NCI-H1048 (cell line): ENCODE measurements around the gene STARD7.
"Not testable (repeated sequence)": the region's sequence is repeated elsewhere in the genome, so short reads cannot be mapped to it uniquely, and the experiment has no call there.

Experiments used
- DNase-seq: peaks from one replicate; lab custom pipeline; 2025; lab: John Stamatoyannopoulos, UW

The STARD7 gene

DNA sequence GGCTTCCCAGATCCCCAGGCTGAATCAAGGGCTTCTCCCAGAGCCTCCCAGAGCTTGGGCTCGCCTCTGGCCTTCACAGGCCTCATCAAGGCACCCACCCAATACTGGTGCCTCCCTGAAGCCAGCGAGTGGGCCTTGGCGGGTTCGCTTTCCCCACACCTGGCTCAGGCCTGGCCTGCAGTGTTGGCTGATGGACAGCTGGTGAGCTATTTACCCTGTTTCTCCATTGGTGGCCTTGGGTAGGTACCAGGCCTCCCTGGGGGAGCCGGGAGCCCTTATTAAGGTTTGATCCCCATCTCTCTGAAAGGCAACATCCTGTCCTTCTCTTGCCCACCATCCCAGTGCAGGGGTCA, 45.2 kb downstream of the STARD7 start:
- no peak for DNase-seq

DNA sequence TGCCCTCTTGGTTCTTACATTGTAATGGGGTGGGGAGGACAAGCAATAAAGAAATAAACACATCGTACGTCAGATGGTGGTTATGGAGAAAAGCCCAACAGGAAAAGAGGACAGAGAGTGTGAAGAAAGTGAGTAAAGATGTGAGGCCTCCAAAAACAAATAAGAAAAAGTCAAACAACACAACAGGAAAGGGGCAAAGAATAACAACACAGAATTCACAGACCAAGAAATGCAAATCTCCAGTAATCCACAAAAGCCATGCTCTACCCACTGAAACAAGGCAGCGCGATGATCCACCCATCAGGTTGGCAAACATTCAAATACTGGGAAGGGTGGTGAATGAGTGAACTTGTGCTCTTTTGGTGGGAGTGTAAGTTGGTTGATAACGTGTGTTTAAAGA, 46.7 kb downstream of the STARD7 start:
- DNase-seq: no peak

DNA sequence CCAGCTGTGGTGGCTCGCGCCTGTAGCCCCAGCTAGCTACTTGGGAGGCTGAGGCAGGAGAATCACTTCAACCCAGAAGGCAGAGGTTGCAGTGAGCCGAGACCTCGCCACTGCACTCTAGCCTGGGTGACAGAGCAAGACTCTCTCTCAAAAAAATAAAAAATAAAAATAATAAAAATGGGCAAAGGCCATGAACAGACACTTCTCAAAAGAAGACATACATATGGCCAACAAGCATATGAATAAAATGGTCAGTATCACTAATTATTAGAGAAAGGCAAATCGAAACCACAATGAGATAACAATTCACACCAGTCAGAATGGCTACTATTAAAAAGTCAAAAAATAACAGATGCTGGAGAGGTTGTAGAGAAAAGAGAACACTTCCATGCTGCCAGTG, 48.3 kb downstream of the STARD7 start:
- DNase-seq: not testable (repeated sequence)

DNA sequence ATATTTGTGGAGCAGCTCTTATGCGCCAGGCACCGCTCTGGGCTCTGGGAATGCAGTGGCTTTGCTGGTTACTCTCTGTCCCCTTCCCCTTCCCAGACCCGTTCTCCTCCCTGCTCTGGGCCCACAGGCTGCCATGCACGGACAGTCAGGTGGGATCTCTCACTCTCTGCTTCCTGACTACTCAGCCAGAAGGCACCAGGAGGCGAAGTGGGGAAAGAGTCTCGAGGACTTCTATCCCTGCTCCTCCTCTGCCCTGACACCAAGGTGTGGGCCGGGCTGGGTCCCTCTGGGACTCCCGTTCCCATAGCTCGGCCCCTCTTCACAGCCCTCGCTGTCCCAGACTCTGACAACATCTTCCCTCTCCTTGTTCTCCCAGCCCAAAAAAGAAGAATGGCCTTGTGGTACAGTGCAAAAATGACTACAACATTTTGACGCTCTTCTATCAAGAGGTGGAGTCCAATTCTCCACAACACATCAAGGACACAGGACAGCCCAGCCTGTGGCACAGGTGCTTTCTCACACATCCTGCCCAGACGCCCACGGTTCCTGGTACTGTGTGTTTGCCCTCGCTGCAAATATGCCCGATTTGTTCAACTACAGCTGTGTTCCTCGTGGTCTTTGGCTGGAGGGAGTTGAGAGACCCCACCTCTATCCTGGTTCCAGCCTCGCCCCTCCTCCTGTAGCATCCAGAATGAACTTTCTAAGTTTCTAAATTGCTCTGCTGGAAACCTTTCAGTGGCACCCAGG, 49.4 kb downstream of the STARD7 start:
- DNase-seq: no peak

DNA sequence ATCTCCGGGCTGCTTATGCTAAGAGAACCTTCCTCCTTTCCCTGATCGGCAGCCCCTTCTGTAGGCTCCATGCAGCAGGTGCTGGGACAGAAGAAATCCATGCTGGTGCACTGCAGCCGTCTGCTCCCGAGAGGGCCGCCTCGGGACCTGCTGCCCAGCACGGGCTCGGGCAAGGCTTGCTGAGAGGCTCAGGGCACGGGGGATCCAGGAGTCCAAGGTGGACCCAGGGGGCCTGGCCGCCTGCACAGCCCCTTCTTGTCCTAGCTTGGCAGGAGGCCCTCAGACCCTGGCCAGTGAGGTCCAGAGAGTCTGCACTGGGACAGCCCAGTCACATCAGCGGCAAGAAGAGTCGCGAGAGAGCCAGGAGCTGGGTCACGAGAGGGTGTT, 50.1 kb downstream of the STARD7 start:
- no peak for DNase-seq

DNA sequence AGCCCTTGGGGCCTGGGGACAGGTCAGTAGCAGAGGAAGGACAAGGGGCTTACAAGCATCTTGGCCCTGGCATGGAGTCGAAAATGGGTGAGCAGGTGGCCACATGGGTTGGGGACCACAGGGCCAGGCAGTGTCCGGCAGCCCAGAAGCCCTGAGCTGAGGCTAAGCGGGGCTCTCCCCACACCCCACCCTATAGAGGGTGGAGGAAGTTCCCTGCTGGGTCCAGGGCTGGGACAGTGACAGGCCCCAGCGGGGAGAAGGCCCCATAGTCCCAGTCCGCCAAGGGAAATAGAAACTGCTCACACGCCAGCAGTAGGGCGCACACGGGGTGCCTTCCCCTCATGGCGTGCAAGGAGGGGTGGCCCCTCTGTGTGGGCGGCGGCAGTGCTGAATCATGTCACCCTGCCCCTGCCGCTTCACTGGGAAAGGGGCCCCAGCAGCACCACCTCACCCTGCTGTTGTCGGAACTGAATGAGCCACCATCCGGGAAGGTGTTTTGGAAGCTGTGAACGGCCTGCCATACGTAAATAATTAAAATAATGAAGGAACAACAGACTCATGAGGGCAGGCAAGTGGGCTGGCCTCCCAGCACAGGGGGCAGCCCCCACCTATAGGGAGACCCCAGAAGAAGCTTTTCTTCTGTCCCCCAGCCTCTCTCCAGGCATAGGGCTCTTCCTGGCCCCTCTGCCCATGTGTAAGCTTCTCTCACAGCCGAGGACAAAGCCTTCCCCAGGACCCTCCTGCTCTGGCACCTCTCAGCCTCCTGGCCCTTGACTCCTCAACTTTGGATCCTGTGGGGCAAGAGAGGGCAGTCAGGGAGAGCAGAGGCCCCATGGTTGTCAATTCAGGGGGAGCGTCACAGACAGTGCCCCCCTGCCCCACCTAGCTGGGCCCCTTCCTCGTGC, 50.7 kb downstream of the STARD7 start:
- no peak for DNase-seq

DNA sequence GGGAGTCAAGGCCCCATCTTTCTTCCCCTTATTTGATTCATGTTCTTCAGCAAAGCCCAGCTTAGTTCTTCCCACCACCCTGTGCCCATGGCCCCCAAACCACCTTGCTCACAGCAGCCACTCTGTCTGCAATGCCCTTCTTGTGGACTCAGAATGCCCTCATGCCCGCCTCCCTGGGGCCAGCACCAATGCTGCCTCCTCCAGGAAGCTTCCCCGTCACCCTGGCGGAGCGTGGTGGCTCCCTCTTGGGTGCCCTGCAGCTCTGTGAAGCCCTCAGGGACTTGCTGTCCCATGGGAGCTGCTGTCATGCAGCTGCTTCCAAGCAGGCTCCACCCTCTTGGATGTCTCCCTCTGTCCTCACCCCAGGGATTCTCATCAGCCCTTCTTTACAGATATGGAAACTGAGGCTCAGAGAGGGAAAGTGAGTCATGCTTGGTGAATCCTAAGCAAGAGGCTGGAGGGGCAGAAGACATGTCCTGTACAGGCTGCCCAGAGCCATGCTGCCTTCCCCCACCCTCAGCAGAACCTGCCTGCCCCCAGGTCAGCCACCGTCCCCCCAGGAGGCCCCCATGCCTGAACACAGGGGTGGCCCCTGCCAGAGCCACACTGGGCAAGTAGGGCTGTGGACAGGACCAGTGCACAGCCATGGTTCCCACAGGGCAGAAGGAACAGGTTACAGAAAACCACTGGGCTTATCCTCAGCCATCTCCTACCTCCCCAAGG, 51.5 kb downstream of the STARD7 start:
- no peak for DNase-seq

DNA sequence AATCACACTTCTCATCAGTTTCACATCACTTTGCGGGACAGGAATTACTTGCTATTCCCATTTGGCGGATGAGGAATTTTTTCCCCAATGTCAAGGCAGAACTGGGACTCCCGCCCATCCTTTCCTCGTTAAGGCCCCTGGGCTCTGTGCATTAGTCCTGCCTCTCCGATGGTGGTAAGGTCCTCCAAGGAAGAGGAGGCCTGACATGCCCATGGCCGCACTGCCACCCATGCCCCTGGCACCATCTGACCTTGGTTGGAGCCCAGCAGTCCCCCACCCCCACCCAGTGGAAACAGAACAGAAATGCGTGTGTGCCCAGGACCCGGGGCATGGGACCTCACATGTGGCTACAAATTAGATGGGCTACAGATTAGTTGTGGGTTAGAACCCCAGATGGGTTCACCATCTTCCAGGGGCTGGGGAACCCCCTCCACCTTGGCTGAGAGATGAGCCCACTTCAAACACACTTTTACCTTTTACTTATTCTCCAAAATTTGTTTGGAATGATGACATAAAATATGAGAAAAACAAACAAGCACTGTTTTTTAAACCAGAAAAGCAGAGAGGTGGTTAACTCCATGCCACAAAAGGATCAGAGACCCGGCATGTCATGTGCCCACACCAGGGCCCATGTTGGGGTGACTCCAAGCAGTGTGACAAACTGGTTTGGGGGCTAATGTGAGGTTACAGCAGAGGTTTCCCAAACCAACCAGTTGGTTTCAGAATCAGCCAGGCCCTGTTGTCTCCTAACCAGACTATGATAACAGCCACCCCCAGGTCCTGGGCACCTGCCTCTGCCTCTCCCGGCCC, 52.4 kb downstream of the STARD7 start:
- DNase-seq: no peak

DNA sequence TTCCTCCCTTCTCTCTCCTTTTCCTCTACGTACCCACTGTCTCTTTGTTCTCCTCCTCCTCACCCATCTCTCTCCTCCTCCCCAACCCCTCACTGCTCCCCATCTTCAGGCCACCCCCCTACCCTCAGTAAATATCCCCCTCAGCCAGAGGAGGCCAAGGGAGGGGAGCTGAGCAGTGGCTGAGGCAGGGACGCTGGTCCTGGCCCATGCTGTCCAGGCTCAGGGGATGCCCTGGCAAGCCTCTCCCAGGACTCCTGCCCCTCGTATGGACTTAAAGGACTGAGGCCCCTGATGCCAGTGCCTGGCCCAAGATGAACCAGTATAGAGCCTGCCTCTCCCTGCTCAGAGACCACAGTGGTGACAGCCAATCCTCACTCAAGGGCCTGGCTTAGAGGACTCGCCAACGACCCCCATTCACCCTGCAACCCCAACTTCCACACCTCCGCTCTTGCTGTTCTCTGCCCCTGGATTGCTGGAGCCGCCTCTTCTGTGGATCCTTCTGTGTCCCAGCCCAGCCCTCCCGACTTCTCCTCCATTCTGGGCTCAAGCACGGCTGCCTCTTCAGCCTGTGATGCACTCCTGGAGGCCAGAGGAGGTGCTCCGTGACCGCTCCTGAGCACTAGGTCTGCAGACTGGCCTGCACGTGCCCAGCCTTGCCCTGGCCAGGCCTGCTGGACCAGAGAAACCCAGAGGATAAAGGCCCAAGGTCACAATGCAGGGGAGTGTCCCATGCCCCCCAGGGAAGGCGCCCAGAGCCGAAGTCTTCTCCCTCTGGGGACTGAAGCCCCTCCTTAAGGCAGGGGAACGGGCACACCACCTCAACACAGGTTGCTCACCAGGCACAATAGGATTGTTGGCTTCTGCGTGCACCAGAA, 53.9 kb downstream of the STARD7 start:
- DNase-seq: no peak

DNA sequence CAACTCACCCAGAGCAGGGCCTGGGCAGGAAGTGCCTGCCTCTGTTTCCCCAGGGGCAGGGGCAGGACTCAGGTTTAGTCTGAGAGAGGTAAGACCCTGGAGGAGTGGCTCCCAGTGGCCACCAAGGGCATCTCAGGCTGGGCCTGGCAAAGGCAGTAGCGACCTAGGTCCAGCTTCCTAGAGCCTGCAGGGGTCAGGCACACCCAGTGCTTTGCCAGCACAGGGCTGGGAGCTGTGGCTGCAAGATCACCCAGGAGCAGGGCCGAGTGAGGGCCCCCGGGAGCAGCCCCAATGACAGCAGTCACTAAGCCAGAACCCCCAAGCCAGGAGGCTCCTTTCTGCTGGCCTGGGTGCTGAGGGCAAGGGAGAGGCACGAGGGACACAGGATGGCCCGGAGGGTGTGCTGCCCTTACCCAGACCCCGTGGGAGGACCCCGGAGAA, 54.6 kb downstream of the STARD7 start:
- DNase-seq: no peak

DNA sequence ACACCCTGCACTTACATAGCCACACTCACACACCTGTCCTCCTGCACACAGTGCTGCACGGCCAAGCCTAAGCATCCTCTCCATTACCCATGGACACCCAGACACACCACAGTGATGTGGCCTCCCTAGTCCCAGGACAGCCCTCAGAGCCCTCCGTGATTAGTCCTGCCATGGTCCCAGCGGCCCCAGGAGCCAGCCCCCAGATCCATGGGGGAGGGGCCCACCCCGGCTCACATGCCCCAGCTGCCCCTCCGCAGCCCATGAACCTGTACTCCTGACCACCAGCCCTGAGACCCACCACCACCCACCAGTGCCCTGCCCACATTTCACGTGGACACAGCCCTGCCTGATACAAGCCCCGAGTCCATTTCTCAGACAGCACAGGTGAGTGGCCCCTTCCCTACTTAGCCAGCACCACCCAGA, 55.3 kb downstream of the STARD7 start:
- no peak for DNase-seq

DNA sequence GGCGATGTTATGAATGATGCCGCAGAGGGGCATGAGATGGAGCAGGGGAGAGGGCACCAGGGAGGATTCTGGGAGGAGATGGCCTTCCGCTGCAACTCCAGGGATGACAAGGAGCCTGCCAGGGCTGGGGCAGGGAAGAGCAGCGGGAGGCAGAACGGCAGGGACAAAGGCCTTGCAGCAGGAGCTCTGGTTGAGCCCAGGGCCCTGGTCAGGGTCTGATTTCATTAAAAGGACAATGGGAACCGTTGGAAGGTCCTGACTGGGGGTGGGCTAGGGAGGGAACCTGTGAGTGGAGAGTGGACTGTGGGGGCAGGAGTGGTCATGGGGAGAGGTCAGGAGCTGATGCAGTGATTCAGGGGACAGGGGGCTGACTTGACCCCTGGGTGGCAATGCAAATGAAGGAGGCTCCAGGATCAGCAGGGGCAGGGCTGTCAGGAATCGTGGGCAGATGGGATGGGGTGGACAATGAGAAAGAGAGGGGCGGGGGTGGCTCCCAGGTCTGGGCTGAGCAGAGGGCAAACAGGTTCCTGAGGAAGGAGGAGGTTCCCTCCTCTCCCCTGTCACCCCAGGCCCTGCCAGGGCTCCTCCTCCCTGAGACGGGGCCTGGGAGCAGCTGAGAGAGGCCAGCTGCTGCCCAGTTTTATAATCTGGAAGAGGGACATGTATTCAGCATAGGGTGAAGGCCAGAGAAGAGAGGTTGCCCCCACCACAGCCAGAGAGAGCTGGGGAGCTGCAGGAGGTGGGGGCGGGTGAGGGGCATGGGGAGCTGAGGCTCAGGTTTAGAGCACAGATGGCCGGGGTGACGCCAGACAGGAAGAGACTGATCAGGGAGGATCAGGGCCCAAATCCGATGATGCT, 56.1 kb downstream of the STARD7 start:
- no peak for DNase-seq

DNA sequence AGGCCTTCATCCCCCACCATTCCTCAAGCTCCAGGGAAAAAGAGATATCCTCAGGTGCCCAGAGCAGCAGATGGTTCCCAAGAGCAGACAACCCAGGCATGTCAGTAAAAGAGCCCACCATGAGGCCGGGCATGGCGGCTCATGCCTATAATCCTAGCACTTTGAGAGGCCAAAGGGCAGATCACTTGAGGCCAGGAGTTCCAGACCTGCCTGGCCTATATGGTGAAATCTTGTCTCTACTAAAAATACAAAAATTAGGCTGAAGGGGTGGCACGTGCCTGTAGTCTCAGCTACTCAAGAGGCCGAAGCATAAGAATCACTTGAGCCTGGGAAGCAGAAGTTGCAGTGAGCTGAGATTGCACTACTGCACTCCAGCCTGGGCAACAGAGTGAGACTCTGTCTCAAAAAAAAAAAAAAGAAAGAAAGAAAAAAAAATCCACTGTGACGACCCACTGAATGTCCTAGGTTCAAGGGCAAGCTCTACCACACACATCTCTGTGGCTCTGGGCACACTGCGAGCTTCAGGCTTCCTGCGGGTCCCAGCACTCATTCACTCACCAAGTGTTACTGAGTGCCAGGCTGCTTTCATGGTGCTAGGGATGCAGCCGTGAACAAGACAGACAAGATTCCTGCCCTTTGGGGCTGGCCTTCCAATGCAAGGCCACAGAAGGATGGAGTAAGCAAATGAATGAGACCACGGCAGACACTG, 56.9 kb downstream of the STARD7 start:
- no peak for DNase-seq

DNA sequence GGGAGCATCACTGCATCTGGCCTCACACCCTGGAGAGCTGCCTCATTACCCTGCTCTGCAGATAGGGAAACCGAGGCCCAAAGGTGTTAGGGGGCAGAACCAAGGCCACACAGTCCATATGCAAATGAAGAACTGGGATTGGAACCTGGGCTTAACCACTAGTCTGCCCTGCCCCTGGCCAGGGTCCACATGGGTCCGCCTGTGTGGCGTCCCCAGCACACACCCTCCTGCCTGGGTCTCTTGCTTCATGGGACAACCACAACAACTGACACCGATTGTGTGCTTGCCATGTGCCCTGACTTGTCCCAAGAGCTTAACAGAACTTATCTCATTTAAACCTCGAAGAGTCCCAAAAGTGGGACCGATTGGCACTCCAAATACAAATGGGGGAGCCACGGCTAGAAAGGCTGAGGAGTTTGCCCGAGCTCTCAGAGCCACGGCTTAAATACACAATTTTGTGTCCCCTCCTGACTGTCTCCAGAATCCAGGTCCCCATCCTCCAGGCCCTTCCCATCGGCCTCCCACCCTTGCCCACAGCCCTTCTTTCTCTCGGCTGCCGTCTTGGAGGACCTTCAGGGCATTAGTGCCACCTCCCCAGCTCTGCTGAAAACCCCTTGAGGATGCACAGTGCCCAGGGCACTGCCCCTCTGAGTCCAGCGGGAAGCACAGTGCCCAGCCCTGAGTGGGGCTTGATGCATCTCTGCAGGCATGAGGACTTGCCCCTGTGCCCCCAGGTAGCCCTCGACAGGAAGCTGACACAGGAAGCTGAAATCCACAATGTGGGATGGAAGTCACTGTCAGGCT, 57.6 kb downstream of the STARD7 start:
- DNase-seq: no peak

DNA sequence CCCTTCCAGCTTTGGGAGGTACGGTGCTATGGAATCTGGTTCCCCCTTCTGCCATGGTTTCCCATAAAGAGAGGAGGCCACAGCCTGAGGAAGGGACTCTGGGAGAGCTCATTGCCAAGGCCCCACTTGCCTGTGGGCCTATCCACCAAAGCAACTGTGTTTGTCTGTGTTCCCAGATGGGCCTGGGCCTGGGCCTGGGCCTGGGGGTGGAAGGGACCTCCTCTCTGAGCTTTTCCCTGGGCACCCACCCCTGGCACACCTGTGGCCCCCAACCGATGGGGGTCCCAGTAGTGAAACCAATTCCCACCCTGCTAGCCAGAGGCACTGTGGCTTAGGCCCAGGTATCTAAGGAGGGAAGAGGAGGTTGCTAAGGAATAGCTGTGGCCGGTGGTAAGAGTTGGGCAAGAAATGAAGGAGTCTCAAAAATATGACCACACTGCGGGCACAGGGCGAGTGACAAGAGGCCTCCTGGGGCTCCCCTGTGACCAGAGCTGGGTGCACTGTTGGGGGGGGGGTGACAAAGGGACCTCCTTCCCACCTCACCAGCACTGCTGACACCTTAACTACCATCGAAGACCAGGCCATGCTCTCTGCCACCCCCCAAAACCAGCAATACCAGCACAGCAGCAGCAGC, 58.5 kb downstream of the STARD7 start:
- no peak for DNase-seq

DNA sequence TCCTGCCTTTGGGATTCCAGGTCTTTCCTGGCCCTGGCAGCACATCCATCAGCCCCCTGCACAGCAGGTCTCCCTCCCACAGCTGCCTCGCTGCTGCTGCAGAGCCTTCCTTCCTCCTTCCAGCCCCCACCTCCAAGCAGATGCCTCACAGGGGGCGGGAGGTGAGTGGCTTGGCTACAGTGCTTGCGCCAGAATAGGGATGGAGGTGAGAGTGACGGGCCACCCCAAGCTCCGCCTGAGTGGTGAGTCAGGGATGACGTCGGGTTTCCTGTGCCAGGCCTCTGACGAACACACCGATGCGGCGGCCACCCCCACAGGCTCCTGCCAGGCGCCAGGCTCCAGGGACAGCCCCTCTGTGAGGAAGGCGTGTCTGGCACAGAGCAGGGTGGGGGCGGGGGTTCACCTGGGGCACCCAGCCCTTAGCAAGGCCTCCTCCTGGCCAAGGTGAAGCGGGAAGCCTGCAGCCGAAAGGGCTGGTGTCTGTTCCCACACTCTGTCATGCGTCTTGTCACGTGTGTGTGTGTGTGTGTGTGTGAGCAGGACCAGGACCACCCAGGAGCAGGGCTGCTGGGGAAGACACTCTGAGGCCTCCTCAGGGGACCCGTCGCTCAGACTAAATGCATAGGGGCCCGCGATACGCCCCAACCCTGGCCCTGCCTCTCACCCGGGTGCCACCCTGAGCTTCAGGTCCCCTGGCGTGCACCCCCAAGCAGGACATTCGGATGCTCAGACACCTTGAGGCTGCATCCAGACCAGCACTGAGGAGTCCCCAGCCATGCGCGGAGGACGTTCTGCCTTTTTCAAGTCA, 60.0 kb downstream of the STARD7 start:
- DNase-seq: no peak

DNA sequence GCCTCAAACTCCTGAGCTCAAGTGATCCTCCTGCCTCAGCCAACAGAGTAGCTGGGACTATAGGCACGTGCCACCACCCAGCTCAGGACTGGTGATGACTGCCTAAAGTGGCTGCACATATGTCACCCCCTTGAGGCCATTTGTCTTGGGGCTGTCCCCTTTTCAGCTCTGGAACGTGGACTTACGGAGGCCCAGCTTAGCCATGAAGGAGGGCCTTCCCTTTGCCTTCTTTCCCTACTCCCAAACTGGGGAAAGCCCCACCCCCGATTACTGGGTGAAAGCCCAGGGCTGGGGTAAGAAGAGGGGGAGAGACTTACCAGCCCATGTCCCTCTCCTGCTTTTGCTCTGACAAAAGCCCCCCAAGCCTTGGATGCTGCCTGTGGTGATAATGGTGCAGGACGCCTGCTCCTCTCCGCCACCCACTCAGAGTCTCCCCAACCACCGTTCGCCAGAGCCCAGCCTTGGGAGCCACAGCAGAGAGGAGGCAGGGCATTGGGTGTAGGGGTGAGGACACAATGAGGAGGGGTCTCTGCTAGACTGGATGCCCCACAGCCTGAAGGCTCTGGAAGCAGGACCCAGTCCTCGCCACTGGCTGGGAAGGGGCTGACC, 60.9 kb downstream of the STARD7 start:
- DNase-seq: no peak
